IPS-20b (cell line): Measurements from ENCODE around the gene CCDC24.

ENCODE experiments used
- H3K27ac ChIP-seq: one replicate; pipeline ENCODE4 v1.5.1; 2013; ENCODE audit warnings: low read length
- H3K27me3 ChIP-seq: 2 replicates; pipeline ENCODE4 v1.6.1; 2013; ENCODE audit warnings: mild to moderate bottlenecking, low read length, inconsistent platforms; ENCODE audit not compliant: insufficient read depth
- H3K36me3 ChIP-seq: 2 replicates; pipeline ENCODE4 v1.6.1; 2013; ENCODE audit warnings: low read depth, mild to moderate bottlenecking, inconsistent platforms, low read length, moderate library complexity; ENCODE audit not compliant: insufficient read depth
- H3K4me1 ChIP-seq: 2 replicates; pipeline ENCODE4 v1.6.1; 2013; ENCODE audit warnings: mild to moderate bottlenecking, control low read depth, inconsistent platforms, low read length, moderate library complexity; ENCODE audit not compliant: insufficient read depth
- H3K4me3 ChIP-seq: 2 replicates; pipeline ENCODE4 v1.5.1; 2013; ENCODE audit warnings: mild to moderate bottlenecking, low read length, inconsistent platforms
- H3K9ac ChIP-seq: 2 replicates; pipeline ENCODE4 v1.6.1; 2013; ENCODE audit warnings: low read depth, mild to moderate bottlenecking, inconsistent platforms, low read length, moderate library complexity
- H3K9me3 ChIP-seq: 2 replicates; pipeline ENCODE4 v1.6.1; 2013; ENCODE audit warnings: mild to moderate bottlenecking, low read depth, low read length, inconsistent platforms; ENCODE audit not compliant: insufficient read depth

The CCDC24 gene

GRCh38 chr1:44008259-44008658 lies 16.9 kb downstream of the CCDC24 start:
- H3K9ac ChIP-seq = no peak overlapping the region
- peaks cover 6% of the 10 kb centered on the region for H3K4me1 ChIP-seq
- peaks cover 6% of the 10 kb centered on the region; the same call in 1 of the 2 replicates for H3K36me3 ChIP-seq
- no peak overlapping the region for H3K4me3 ChIP-seq
- no peaks in the 10 kb centered on the region for H3K9me3 ChIP-seq
- H3K27ac ChIP-seq = no peak overlapping the region
- H3K27me3 ChIP-seq = no peaks in the 10 kb centered on the region

GRCh38 chr1:44010935-44011471 lies 19.6 kb downstream of the CCDC24 start:
- Histone ChIP-seq H3K36me3 (peaks cover 6% of the 10 kb centered on the region; the same call in 1 of the 2 replicates), H3K4me1 (peaks cover 6% of the 10 kb centered on the region), H3K9me3 (no peaks in the 10 kb centered on the region), H3K27ac (no peak overlapping the region), H3K27me3 (no peaks in the 10 kb centered on the region), H3K9ac (no peak overlapping the region; the same call in 1 of the 2 replicates), H3K4me3 (no peak overlapping the region)

- no peaks in the 10 kb centered on the region for H3K27me3 ChIP-seq
- no peak overlapping the region for H3K27ac ChIP-seq
- H3K4me3 ChIP-seq = no peak overlapping the region
- H3K9me3 ChIP-seq = no peaks in the 10 kb centered on the region
- no peak overlapping the region; the same call in 1 of the 2 replicates for H3K9ac ChIP-seq
- H3K4me1 ChIP-seq = peaks cover 6% of the 10 kb centered on the region
- peaks cover 6% of the 10 kb centered on the region; the same call in 1 of the 2 replicates for H3K36me3 ChIP-seq
Observed at GRCh38 chr1:44012404-44012803, 21.0 kb downstream of the CCDC24 start.

- H3K4me1 ChIP-seq = peaks cover 6% of the 10 kb centered on the region
Observed at GRCh38 chr1:44012941-44013609, 21.7 kb downstream of the CCDC24 start.

GRCh38 chr1:44013949-44014348 lies 22.6 kb downstream of the CCDC24 start:
- Histone ChIP-seq H3K9me3 (no peaks in the 10 kb centered on the region), H3K9ac (no peak overlapping the region), H3K27ac (no peak overlapping the region), H3K4me3 (no peak overlapping the region), H3K36me3 (peaks cover 6% of the 10 kb centered on the region; the same call in 1 of the 2 replicates), H3K4me1 (peaks cover 6% of the 10 kb centered on the region), H3K27me3 (no peaks in the 10 kb centered on the region)

More at GRCh38 chr1:44012941-44013609, 21.7 kb downstream of the CCDC24 start:
- H3K9me3 ChIP-seq = no peaks in the 10 kb centered on the region
- no peak overlapping the region for H3K4me3 ChIP-seq
- no peak overlapping the region for H3K9ac ChIP-seq
- no peaks in the 10 kb centered on the region for H3K27me3 ChIP-seq
- H3K27ac ChIP-seq = no peak overlapping the region
- peaks cover 6% of the 10 kb centered on the region; the same call in 1 of the 2 replicates for H3K36me3 ChIP-seq

- Histone ChIP-seq H3K27me3 (no peaks in the 10 kb centered on the region), H3K4me1 (peaks cover 6% of the 10 kb centered on the region), H3K27ac (no peak overlapping the region), H3K36me3 (peaks cover 5% of the 10 kb centered on the region; the same call in 1 of the 2 replicates), H3K9me3 (no peaks in the 10 kb centered on the region), H3K4me3 (no peak overlapping the region), H3K9ac (no peak overlapping the region)
Observed at GRCh38 chr1:44014365-44015104, 23.1 kb downstream of the CCDC24 start.

GRCh38 chr1:44015206-44015605 lies 23.8 kb downstream of the CCDC24 start:
- peaks cover 6% of the 10 kb centered on the region for H3K4me1 ChIP-seq
- no peaks in the 10 kb centered on the region for H3K36me3 ChIP-seq
- H3K27ac ChIP-seq = no peak overlapping the region
- H3K9ac ChIP-seq = no peak overlapping the region
- no peak overlapping the region for H3K4me3 ChIP-seq
- H3K9me3 ChIP-seq = no peaks in the 10 kb centered on the region
- no peaks in the 10 kb centered on the region for H3K27me3 ChIP-seq

- no peak overlapping the region for H3K27ac ChIP-seq
- H3K27me3 ChIP-seq = no peaks in the 10 kb centered on the region
- no peak overlapping the region; the same call in 1 of the 2 replicates for H3K9ac ChIP-seq
- no peak overlapping the region for H3K4me3 ChIP-seq
- H3K36me3 ChIP-seq = no peaks in the 10 kb centered on the region; the same call in 1 of the 2 replicates
- H3K4me1 ChIP-seq = peaks cover 6% of the 10 kb centered on the region
- H3K9me3 ChIP-seq = no peaks in the 10 kb centered on the region
Observed at GRCh38 chr1:44016041-44016889, 24.9 kb downstream of the CCDC24 start.

GRCh38 chr1:44016890-44017400 lies 25.5 kb downstream of the CCDC24 start:
- H3K27ac ChIP-seq = no peak overlapping the region
- H3K36me3 ChIP-seq = peaks cover 5% of the 10 kb centered on the region; the same call in 1 of the 2 replicates
- H3K9ac ChIP-seq = no peak overlapping the region
- no peak overlapping the region for H3K4me3 ChIP-seq
- H3K9me3 ChIP-seq = no peaks in the 10 kb centered on the region
- H3K4me1 ChIP-seq = 0 out of 2 replicates have a peak, but pooled peaks cover under 1% of the 10 kb centered on the region
- H3K27me3 ChIP-seq = no peaks in the 10 kb centered on the region

GRCh38 chr1:44019466-44019948 lies 28.1 kb downstream of the CCDC24 start:
- no peaks in the 10 kb centered on the region for H3K4me1 ChIP-seq
- H3K4me3 ChIP-seq = no peak overlapping the region
- H3K27me3 ChIP-seq = no peaks in the 10 kb centered on the region
- peaks cover 18% of the 10 kb centered on the region; the same call in 1 of the 2 replicates for H3K36me3 ChIP-seq
- H3K9ac ChIP-seq = no peak overlapping the region
- H3K9me3 ChIP-seq = no peaks in the 10 kb centered on the region
- H3K27ac ChIP-seq = no peak overlapping the region

GRCh38 chr1:44020464-44020863 lies 29.1 kb downstream of the CCDC24 start:
- H3K27me3 ChIP-seq = no peaks in the 10 kb centered on the region
- no peaks in the 10 kb centered on the region for H3K4me1 ChIP-seq
- no peak overlapping the region for H3K27ac ChIP-seq
- H3K9ac ChIP-seq = no peak overlapping the region
- no peak overlapping the region for H3K4me3 ChIP-seq
- H3K36me3 ChIP-seq = peaks cover 18% of the 10 kb centered on the region; the same call in 1 of the 2 replicates
- H3K9me3 ChIP-seq = no peaks in the 10 kb centered on the region
